ENCODE measurements around the gene IRAK1BP1. TPM values are rescaled to one million over a fixed set of nuclear protein-coding genes. Genes with fewer than 3 reads are reported as not detected.

IRAK1BP1 gene
- total and polyA plus RNA-seq, 9 of the 15 experiments (the other 6 are each of a cell fraction or from before 2014, with no cell fraction given), result 1.8 to 3.7 (median 2.1) TPM

DNA sequence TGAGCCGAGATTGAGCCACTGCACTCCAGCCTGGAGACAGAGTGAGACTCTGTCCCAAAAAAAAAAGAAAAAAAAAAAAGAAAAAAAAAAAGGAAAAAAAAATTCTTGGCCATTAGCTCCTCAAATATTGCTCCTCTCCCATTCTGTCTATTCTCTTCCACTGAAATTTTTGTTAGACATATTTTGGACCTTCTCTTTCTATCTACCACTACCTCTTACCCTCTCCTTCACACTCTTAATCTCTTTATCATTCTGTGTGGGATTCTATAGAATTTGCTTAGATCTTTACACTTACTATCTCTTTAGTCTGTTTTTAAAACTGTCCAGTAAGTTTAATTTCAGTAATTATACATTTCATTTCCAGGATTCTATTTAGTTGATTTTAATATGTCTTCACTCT, 85.0 kb downstream of the IRAK1BP1 start:
- Histone ChIP-seq H3K27ac (ENCODE audit: extremely low read depth, low read depth, low read length) (no peak overlapping the region), H2AFZ (ENCODE audit: low read depth, low read length) (no peak overlapping the region), H4K20me1 (replicated peaks; ENCODE audit: control insufficient read depth, insufficient read depth, low read length) (no peaks in the 10 kb centered on the region), H3K27me3 (ENCODE audit: control insufficient read depth in 2 of 2, insufficient read depth in 2 of 2, low read length in 2 of 2) (no peaks in the 10 kb centered on the region), H3K4me1 (replicated peaks in 1 of 2; ENCODE audit: control insufficient read depth in 2 of 2, insufficient read depth in 2 of 2, low read length in 2 of 2) (no peaks in the 10 kb centered on the region), H3K9me3 (replicated peaks; ENCODE audit: control insufficient read depth, insufficient read depth, low read depth, low read length) (peaks cover 2% of the 10 kb centered on the region), H3K4me3 (no peak overlapping the region), H3K36me3 (ENCODE audit: control insufficient read depth, insufficient read depth, low read length) (peaks cover 94% of the 10 kb centered on the region), H3K9me1 (ENCODE audit: control insufficient read depth, insufficient read depth, low read length) (no peaks in the 10 kb centered on the region), H3K79me2 (ENCODE audit: control insufficient read depth, insufficient read depth, low read length) (no peaks in the 10 kb centered on the region), H3K4me2 (ENCODE audit: insufficient read depth, low read length) (no peak overlapping the region), H3K9ac (ENCODE audit: insufficient read depth in 1 of 2, low read depth in 2 of 2, low read length in 2 of 2) (no peak overlapping the region)
- in situ Hi-C loops (cut with MboI) (no loop called here), intact Hi-C loops (cut with micrococcal nuclease) (no loop called here)
- ChIA-PET POLR2A (no interaction called here), CTCF (ENCODE audit: low intra/inter-chr PET ratio) (interaction anchor here (0.6 kb wide), 1 partner anchor 720 kb away, joined by 4 read pairs; no protein-coding TSS in a partner anchor)
- 100% methylated on average over 1 of the region's 1 CpG for WGBS (ENCODE audit: insufficient coverage, low coverage, missing lambda C conversion rate)
- ATAC-seq (no peak), FAIRE-seq (no peak), DNase-seq (ENCODE audit: extremely low read depth in 1 of 4, low spot score in 3 of 4) (no peak)
- TF ChIP-seq KLF13 (tag; IDR thresholded peaks at IDR 0.05; ENCODE audit: borderline replicate concordance, low read depth) (no peak), HOXB6 (CRISPR knock-in tag; IDR thresholded peaks at IDR 0.05; ENCODE audit: borderline replicate concordance) (no peak), GABPB2 (CRISPR knock-in tag; conservative IDR thresholded peaks at IDR 0.05) (no peak), SP2 (IDR thresholded peaks at IDR 0.05; ENCODE audit: extremely low read depth, low read depth, low read length, poor library complexity, severe bottlenecking) (no peak), NR2F6 (CRISPR knock-in tag; IDR thresholded peaks at IDR 0.05) (no peak), ZSCAN29 (IDR thresholded peaks at IDR 0.05) (no peak), ZNF140 (CRISPR knock-in tag; IDR thresholded peaks at IDR 0.05) (no peak), SMARCB1 (IDR thresholded peaks at IDR 0.05; ENCODE audit: insufficient read length, low read depth) (no peak), MTA3 (IDR thresholded peaks at IDR 0.05; ENCODE audit: borderline replicate concordance) (no peak), ZNF717 (CRISPR knock-in tag; IDR thresholded peaks at IDR 0.05) (no peak), SAP30 (IDR thresholded peaks at IDR 0.05; ENCODE audit: borderline replicate concordance, insufficient read depth, low read depth, low read length, poor library complexity, severe bottlenecking) (no peak)
- TF ChIP-seq, protein P1, sequence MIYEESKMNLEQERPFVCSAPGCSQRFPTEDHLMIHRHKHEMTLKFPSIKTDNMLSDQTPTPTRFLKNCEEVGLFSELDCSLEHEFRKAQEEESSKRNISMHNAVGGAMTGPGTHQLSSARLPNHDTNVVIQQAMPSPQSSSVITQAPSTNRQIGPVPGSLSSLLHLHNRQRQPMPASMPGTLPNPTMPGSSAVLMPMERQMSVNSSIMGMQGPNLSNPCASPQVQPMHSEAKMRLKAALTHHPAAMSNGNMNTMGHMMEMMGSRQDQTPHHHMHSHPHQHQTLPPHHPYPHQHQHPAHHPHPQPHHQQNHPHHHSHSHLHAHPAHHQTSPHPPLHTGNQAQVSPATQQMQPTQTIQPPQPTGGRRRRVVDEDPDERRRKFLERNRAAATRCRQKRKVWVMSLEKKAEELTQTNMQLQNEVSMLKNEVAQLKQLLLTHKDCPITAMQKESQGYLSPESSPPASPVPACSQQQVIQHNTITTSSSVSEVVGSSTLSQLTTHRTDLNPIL (CRISPR knock-in tag; IDR thresholded peaks at IDR 0.05), result no peak
- BruUV-seq (replicated peaks), result no TSS peak

Other genes with a start within 250 kb of the IRAK1BP1 start
- gene PHIP, start 210.7 kb downstream of the IRAK1BP1 start, total RNA-seq (2014; rRNA removed), result 16.1 and 16.5 TPM in 2 replicates
- 35.3 and 38.3 TPM in 2 replicates for gene PHIP, start 210.7 kb downstream of the IRAK1BP1 start, total RNA-seq (2014; rRNA removed; fragmentation: Illumina TruSeq; extraction: Trizol)
- 33.1 and 36.3 TPM in 2 replicates for gene PHIP, start 210.7 kb downstream of the IRAK1BP1 start, total RNA-seq (2015; rRNA removed; fragmentation: Illumina TruSeq; extraction: Trizol)
- gene PHIP, start 210.7 kb downstream of the IRAK1BP1 start, total RNA-seq (2021), result 25.0 and 25.3 TPM in 2 replicates
- gene PHIP, start 210.7 kb downstream of the IRAK1BP1 start, polyA plus RNA-seq (2011; rRNA removed), result 9.3 and 12.5 TPM in 2 replicates
- gene PHIP, start 210.7 kb downstream of the IRAK1BP1 start, polyA plus RNA-seq (2014; fragmentation: Illumina TruSeq; extraction: Trizol), result 16.4 and 19.2 TPM in 2 replicates
- gene PHIP, start 210.7 kb downstream of the IRAK1BP1 start, polyA plus RNA-seq (2014; fragmentation: Nextera tagmentation; extraction: Ambion mirVana), result 1 to 10 TPM; 8.1 to 8.9 TPM
- gene PHIP, start 210.7 kb downstream of the IRAK1BP1 start, polyA plus RNA-seq (2014; rRNA removed), result 8.7 and 9.7 TPM in 2 replicates

All from K562 (cell line).